Measurements from ENCODE around the gene VEZF1. TPM values are rescaled to one million over a fixed set of nuclear protein-coding genes. Genes with fewer than 3 reads are reported as not detected.

Gene VEZF1
- total and polyA plus RNA-seq, 2 experiments from 2014 or later, result 20.9 to 57.3 TPM

DNA sequence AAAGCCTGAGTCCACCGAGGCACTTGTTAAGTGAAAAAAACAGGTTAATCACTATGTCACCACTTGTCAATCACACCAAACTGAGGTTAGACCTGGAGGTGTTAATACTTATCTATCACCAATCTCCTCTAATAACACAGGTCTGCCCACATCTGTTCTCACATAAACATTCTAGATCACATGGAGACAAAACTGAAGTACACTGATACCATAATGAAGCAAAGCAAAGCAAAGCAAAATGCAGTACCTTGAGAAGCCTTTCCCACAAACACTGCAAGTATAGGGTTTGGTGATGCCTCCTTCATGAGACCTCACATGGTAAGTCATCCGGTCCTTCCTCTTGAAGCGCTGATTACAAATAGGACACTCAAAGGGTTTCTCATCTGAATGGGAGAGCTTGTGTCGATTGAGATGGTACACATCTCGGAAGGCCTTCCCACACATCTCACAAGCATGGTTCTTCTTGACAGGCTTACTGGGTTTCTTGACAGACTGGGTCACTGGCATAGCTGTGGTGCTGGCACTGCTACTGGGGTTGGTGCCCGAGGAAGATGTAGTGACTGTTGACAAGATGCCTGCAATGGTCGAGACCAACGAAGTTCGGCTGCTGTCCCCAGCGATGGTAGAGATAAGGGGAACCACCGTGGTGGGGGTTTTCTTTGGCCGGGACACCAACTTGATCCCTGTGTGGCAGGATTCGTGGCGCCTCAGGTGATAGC is 5.4 kb downstream of the VEZF1 start:
- Histone ChIP-seq H3K4me2 (peak overlapping the region; percentile 3), H3K79me2 (peaks cover 95% of the 10 kb centered on the region), H3K27me3 (no peaks in the 10 kb centered on the region), H3K27ac (no peak overlapping the region), H3K4me1 (ENCODE audit: insufficient read depth) (peaks cover 42% of the 10 kb centered on the region), H3K4me3 (no peak overlapping the region), H3K9me3 (ENCODE audit: low read depth) (no peaks in the 10 kb centered on the region), H3K36me3 (replicated peaks; ENCODE audit: insufficient read depth, low read depth) (peaks cover 4% of the 10 kb centered on the region), H2AFZ (no peak overlapping the region), H4K20me1 (ENCODE audit: insufficient read depth, poor library complexity, severe bottlenecking) (peaks cover 79% of the 10 kb centered on the region), H3K9me2 (replicated peaks; ENCODE audit: insufficient read depth) (no peaks in the 10 kb centered on the region)
- TF ChIP-seq EZH2 (IDR thresholded peaks at IDR 0.05; ENCODE audit: borderline replicate concordance), result no peak
- TF ChIP-seq EZH2phosphoT487 (IDR thresholded peaks at IDR 0.05; ENCODE audit: low read depth, severe bottlenecking, unreplicated experiment), result no peak
- TF ChIP-seq, protein P1, sequence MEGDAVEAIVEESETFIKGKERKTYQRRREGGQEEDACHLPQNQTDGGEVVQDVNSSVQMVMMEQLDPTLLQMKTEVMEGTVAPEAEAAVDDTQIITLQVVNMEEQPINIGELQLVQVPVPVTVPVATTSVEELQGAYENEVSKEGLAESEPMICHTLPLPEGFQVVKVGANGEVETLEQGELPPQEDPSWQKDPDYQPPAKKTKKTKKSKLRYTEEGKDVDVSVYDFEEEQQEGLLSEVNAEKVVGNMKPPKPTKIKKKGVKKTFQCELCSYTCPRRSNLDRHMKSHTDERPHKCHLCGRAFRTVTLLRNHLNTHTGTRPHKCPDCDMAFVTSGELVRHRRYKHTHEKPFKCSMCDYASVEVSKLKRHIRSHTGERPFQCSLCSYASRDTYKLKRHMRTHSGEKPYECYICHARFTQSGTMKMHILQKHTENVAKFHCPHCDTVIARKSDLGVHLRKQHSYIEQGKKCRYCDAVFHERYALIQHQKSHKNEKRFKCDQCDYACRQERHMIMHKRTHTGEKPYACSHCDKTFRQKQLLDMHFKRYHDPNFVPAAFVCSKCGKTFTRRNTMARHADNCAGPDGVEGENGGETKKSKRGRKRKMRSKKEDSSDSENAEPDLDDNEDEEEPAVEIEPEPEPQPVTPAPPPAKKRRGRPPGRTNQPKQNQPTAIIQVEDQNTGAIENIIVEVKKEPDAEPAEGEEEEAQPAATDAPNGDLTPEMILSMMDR (IDR thresholded peaks at IDR 0.05; ENCODE audit: poor library complexity), result no peak
- DNase-seq (ENCODE audit: low spot score), result no peak
- 82% methylated on average over 14 of the region's 14 CpGs for WGBS (ENCODE audit: low lambda C conversion rate, missing lambda C conversion rate)

DNA sequence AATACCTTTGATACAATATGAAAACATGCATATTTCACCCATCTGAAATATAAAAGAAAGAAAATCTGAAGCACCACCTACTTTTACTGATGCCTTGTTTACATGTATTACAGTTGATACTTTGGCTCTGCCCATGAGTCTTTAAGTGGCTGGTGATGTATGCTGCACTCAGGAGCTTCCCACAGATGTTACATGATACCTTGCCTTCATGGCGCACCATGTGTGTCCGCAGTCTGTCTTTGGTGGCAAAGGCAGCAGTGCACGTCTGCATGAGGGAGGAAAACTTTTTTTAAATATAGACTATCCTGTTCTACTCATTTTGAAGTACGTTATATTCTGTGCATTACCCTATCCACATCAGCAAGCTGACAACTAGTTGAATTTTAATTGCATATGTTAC is 7.5 kb downstream of the VEZF1 start:
- H3K27ac ChIP-seq, result no peak overlapping the region

DNA sequence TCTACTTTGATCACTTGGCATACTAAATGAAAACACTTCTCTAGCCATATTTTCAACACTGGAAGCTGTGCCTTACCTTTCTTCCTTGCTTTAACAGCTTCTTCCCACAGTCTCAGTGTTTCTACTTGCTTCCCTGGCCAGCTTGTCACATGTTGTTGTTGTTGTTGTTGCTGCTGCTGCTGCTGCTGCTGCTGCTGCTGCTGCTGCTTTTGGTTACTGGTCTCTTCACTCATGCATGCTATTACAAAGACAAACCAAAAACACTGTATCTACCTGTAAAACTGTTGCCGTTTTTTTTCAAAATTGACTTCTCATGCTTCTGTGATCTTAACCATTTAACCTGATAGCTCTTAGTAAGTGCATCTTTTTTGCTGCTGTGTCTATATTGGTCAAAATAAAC is 9.0 kb downstream of the VEZF1 start:
- Histone ChIP-seq H3K27ac (no peak overlapping the region), H3K27me3 (no peaks in the 10 kb centered on the region), H3K4me3 (no peak overlapping the region), H3K9me3 (ENCODE audit: low read depth) (no peaks in the 10 kb centered on the region), H3K4me2 (no peak overlapping the region), H3K79me2 (peaks cover 69% of the 10 kb centered on the region), H2AFZ (no peak overlapping the region), H3K9me2 (replicated peaks; ENCODE audit: insufficient read depth) (no peaks in the 10 kb centered on the region), H3K36me3 (replicated peaks; ENCODE audit: insufficient read depth, low read depth) (peaks cover 4% of the 10 kb centered on the region), H3K4me1 (ENCODE audit: insufficient read depth) (peaks cover 33% of the 10 kb centered on the region), H4K20me1 (ENCODE audit: insufficient read depth, poor library complexity, severe bottlenecking) (peaks cover 64% of the 10 kb centered on the region)
- DNase-seq (ENCODE audit: low spot score), result no peak
- TF ChIP-seq EZH2 (IDR thresholded peaks at IDR 0.05; ENCODE audit: borderline replicate concordance), result no peak
- TF ChIP-seq, protein P1 (IDR thresholded peaks at IDR 0.05; ENCODE audit: poor library complexity), result no peak
- no peak for TF ChIP-seq EZH2phosphoT487 (IDR thresholded peaks at IDR 0.05; ENCODE audit: low read depth, severe bottlenecking, unreplicated experiment)
- WGBS (ENCODE audit: low lambda C conversion rate, missing lambda C conversion rate), result 85% methylated on average over 1 of the region's 1 CpG

More for the DNA sequence above, 7.5 kb downstream of the VEZF1 start:
- Histone ChIP-seq H3K4me1 (ENCODE audit: insufficient read depth) (peaks cover 38% of the 10 kb centered on the region), H3K4me2 (no peak overlapping the region), H4K20me1 (ENCODE audit: insufficient read depth, poor library complexity, severe bottlenecking) (peaks cover 74% of the 10 kb centered on the region), H3K9me3 (ENCODE audit: low read depth) (no peaks in the 10 kb centered on the region), H3K4me3 (no peak overlapping the region), H2AFZ (no peak overlapping the region), H3K27me3 (no peaks in the 10 kb centered on the region), H3K9me2 (replicated peaks; ENCODE audit: insufficient read depth) (no peaks in the 10 kb centered on the region), H3K36me3 (replicated peaks; ENCODE audit: insufficient read depth, low read depth) (peaks cover 4% of the 10 kb centered on the region), H3K79me2 (peaks cover 83% of the 10 kb centered on the region)
- WGBS (ENCODE audit: low lambda C conversion rate, missing lambda C conversion rate), result 83% methylated on average over 4 of the region's 4 CpGs
- DNase-seq (ENCODE audit: low spot score), result no peak
- TF ChIP-seq, protein P1 (IDR thresholded peaks at IDR 0.05; ENCODE audit: poor library complexity), result no peak
- TF ChIP-seq EZH2 (IDR thresholded peaks at IDR 0.05; ENCODE audit: borderline replicate concordance) (no peak), EZH2phosphoT487 (IDR thresholded peaks at IDR 0.05; ENCODE audit: low read depth, severe bottlenecking, unreplicated experiment) (no peak)
